ENCODE results near the gene IFITM1.

- TF ChIP-seq EP300 (IDR thresholded peaks at IDR 0.05), result no peak
- no peak for TF ChIP-seq POLR2A (IDR thresholded peaks at IDR 0.05)
These were observed 44.4 kb downstream of the IFITM1 start for GRCh38 chr11:358129-358800.

Data from tibial nerve (tissue), 3 donors.